Left ventricle myocardium inferior (tissue), 1 donor: ENCODE measurements around the gene DPYSL3. TPM values are rescaled to one million over a fixed set of nuclear protein-coding genes. Genes with fewer than 3 reads are reported as not detected.
A peak's percentile ranks its signal among the peaks of the same experiment; 100 is the strongest.

Source experiments
- DNase-seq: peaks from one replicate; pipeline ENCODE4 v3.0.0-alpha.2; 2020
- H3K27ac ChIP-seq: fragments of 200-600 bp; replicated peaks from 2 replicates; pipeline ENCODE4 v1.8.0; 2021
- H3K27me3 ChIP-seq: fragments of 200-600 bp; 2 replicates; pipeline ENCODE4 v1.8.0; 2021; ENCODE audit warnings: low read depth
- H3K36me3 ChIP-seq: fragments of 200-600 bp; 2 replicates; pipeline ENCODE4 v1.8.0; 2021
- H3K4me1 ChIP-seq: fragments of 200-600 bp; 2 replicates; pipeline ENCODE4 v1.8.0; 2021
- H3K4me3 ChIP-seq: fragments of 200-600 bp; 2 replicates; pipeline ENCODE4 v1.8.0; 2021; ENCODE audit warnings: mild to moderate bottlenecking, moderate library complexity
- H3K9me3 ChIP-seq: fragments of 200-600 bp; replicated peaks from 2 replicates; pipeline ENCODE4 v1.8.0; 2021
- intact Hi-C: fragments of 100-400 bp; cut with micrococcal nuclease; formaldehyde crosslinking; loops from one replicate; pipeline ENCODE4 v1.11.0; 2022
- total RNA-seq: library from RNA; stranded (reverse); fragmentation: NEBNext Ultra II Directional; extraction: Animal tissue kit (Norgen Biotek cat#: 25700); gene quantifications from one replicate; pipeline ENCODE4 v1.2.1, GENCODE V29; 2021
- TF ChIP-seq, protein P1 (sequence below): fragments of 200-600 bp; IDR thresholded peaks from 2 replicates; pipeline ENCODE4 v1.8.0; 2021; ENCODE audit warnings: antibody characterized with exemption, mild to moderate bottlenecking, borderline replicate concordance
- donor health status: DM: no; HTN: yes; CAD: no; lungs with severe emphysema.

The DPYSL3 gene
- total RNA-seq, 1 donor from 2014 or later: 20.7 TPM

DNA sequence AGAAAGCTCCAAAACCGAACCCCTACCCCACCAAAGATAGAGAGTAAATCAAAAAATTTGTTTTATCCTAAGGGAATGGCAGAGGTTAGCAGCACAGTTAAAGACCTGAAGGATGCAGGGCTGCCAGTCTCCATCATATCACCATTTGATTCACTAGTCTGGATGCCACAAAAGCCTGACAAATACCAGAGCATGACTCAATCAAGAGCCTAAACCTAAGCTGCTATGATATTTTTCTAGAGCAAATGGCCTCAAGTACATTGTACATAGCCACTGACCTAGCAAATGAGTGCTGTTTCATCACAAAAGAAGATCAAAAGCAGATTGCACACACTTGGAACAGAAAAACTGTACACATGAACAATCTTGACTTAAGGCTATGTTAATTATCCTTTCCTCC is 48.0 kb downstream of the DPYSL3 start:
- intact Hi-C loops: no loop called here
- no peaks in the 10 kb centered on the region for H3K36me3 ChIP-seq
- H3K27me3 ChIP-seq: no peaks in the 10 kb centered on the region

GRCh38 chr5:147460380-147460779 is 49.5 kb downstream of the DPYSL3 start:
- intact Hi-C loops: no loop called here
- TF ChIP-seq, protein P1, sequence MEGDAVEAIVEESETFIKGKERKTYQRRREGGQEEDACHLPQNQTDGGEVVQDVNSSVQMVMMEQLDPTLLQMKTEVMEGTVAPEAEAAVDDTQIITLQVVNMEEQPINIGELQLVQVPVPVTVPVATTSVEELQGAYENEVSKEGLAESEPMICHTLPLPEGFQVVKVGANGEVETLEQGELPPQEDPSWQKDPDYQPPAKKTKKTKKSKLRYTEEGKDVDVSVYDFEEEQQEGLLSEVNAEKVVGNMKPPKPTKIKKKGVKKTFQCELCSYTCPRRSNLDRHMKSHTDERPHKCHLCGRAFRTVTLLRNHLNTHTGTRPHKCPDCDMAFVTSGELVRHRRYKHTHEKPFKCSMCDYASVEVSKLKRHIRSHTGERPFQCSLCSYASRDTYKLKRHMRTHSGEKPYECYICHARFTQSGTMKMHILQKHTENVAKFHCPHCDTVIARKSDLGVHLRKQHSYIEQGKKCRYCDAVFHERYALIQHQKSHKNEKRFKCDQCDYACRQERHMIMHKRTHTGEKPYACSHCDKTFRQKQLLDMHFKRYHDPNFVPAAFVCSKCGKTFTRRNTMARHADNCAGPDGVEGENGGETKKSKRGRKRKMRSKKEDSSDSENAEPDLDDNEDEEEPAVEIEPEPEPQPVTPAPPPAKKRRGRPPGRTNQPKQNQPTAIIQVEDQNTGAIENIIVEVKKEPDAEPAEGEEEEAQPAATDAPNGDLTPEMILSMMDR: no peak
- H3K4me3 ChIP-seq: no peak overlapping the region
- H3K4me1 ChIP-seq: peaks cover 18% of the 10 kb centered on the region
- H3K9me3 ChIP-seq: peaks cover 8% of the 10 kb centered on the region
- no peaks in the 10 kb centered on the region for H3K27me3 ChIP-seq
- no peaks in the 10 kb centered on the region for H3K36me3 ChIP-seq
- no peak overlapping the region for H3K27ac ChIP-seq
- no peak for DNase-seq

More for the DNA sequence above, 48.0 kb downstream of the DPYSL3 start:
- Histone ChIP-seq H3K9me3 (peaks cover 8% of the 10 kb centered on the region), H3K4me1 (peaks cover 24% of the 10 kb centered on the region), H3K27ac (no peak overlapping the region), H3K4me3 (no peak overlapping the region)
- DNase-seq: no peak
- TF ChIP-seq, protein P1: no peak

DNA sequence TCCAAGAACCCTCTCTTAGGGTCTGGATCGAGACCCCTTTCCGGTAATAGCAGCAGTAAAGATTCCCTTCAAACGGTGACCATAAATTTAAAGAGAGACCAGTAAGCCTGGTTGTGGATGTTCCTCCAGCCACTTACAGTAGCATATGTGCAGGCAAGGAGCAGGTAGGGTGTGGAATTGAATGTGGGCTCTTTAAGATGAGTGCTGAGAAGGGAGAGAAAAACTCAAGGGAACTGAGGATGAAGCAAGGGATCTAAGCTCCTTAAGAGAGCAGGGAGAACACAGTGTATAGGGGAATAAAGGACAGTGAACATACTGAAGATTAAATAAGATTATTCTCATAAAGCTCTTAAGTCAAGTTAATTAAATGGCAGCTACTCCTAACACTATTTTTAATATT is 51.3 kb downstream of the DPYSL3 start:
- no peaks in the 10 kb centered on the region for H3K27me3 ChIP-seq
- TF ChIP-seq, protein P1: no peak
- no peaks in the 10 kb centered on the region for H3K36me3 ChIP-seq
- intact Hi-C loops: loop anchor here (5.0 kb wide), 1 partner anchor 94 kb away; no protein-coding TSS in a partner anchor
- no peak overlapping the region for H3K4me3 ChIP-seq
- no peak overlapping the region for H3K27ac ChIP-seq
- no peak for DNase-seq
- peaks cover 8% of the 10 kb centered on the region for H3K9me3 ChIP-seq
- peaks cover 32% of the 10 kb centered on the region for H3K4me1 ChIP-seq

DNA sequence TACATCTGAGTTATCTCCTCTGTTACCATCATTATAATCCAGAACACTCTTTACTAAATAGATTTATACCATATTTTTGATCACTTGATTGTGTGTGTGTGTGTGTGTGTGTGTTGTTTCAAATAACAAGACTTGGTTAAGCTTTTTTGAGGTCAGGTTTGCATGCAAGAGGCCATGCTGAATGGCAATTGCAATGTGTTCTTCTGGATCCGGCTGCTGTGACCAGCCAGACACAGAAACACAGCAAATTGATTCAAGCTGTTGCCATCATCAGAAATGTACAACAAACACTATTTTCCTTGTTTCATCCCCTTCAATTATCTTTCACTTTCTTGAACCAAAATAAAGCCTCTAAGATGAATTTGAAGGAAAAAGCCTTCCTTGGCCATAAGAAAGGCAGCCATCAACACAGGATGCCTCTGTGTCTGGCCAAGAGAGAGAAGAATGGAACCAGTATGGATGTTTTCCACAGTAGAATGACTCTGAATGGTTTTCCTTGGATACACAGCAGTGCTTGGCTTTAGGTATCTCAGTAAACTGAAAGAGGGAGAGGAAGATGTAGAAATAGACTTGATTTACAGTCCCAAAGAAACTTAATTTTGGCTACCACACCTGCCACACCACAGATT is 53.9 kb downstream of the DPYSL3 start:
- no peak overlapping the region for H3K4me3 ChIP-seq

GRCh38 chr5:147454996-147455677 is 54.7 kb downstream of the DPYSL3 start:
- Histone ChIP-seq H3K9me3 (no peaks in the 10 kb centered on the region), H3K36me3 (no peaks in the 10 kb centered on the region), H3K27me3 (peaks cover 21% of the 10 kb centered on the region), H3K27ac (peak overlapping the region; percentile 86), H3K4me3 (peak overlapping the region; percentile 77), H3K4me1 (peaks cover 49% of the 10 kb centered on the region)
- intact Hi-C loops: loop anchor here (5.0 kb wide), 1 partner anchor 97 kb away; no protein-coding TSS in a partner anchor
- no peak for DNase-seq
- TF ChIP-seq, protein P1: no peak

More for the DNA sequence above, 53.9 kb downstream of the DPYSL3 start:
- Histone ChIP-seq H3K4me1 (peaks cover 49% of the 10 kb centered on the region), H3K27ac (peak overlapping the region; percentile 86), H3K27me3 (peaks cover 21% of the 10 kb centered on the region), H3K36me3 (no peaks in the 10 kb centered on the region), H3K9me3 (peaks cover 6% of the 10 kb centered on the region)
- DNase-seq: no peak
- intact Hi-C loops: loop anchor here (5.0 kb wide), 1 partner anchor 96 kb away; no protein-coding TSS in a partner anchor
- TF ChIP-seq, protein P1: no peak
